C4-2B (cell line): ENCODE data around the gene TUBB.

Source experiments
- H3K27ac ChIP-seq: fragments of 450-650 bp; 2 replicates; pipeline ENCODE4 v1.5.1; 2017
- ZFX ChIP-seq: fragments of 450-650 bp; IDR thresholded peaks from 2 replicates; pipeline ENCODE4 v1.6.1; 2017
- TF ChIP-seq, protein P1 (sequence below): fragments of 450-650 bp; conservative IDR thresholded peaks from 2 replicates; pipeline ENCODE4 v1.5.1; 2017; ENCODE audit warnings: mild to moderate bottlenecking

Gene TUBB

DNA sequence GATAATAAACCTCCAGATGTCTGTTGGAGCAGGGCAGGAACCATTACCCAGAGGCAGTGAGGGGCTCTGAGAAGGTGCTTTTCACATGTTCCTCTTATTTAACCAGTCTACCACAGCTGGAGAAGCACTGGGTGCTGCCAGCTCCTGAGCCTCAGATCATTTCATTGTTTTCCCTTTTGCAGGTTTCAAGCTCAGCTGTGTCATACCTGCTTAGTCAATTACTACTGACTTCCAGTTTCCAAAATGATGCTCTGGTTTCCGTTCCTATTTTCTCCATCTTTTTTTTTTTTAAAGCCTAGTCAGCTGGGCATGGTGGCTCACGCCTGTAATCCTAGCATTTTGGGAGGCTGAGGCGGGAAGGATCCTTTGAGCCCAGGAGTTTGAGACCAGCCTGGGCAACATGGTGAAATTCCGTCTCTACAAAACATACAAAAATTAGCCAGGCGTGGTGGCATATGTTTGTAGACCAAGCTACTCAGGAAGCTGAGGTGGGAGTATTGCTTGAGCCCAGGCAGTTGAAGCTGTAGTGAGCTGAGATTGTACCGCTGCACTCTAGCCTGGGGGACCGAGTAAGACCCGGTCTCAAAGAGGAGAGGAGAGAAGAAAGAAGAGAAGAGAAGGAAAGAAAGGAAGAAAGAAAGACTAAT, 15.6 kb downstream of the TUBB start:
- no peak overlapping the region for H3K27ac ChIP-seq

DNA sequence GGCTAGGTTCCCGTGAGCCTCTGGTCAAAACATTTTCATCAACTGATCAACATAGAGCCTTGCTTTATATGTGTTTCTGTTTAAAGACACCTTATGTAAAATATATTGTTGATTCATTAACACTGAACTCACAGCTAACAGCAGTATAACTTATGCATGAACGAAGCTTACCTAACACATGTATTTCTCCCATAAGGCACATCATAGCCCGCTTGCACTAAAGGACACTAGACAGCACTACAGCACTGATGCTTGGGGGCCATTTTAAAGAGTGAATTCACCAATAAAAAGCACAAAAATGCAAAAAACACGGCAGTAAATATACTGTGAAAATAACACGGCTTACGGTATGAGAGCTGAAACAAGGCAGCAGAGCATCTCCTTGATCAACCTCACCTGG, 18.4 kb downstream of the TUBB start:
- H3K27ac ChIP-seq = no peak overlapping the region
- no peak for TF ChIP-seq ZFX
- TF ChIP-seq, protein P1, sequence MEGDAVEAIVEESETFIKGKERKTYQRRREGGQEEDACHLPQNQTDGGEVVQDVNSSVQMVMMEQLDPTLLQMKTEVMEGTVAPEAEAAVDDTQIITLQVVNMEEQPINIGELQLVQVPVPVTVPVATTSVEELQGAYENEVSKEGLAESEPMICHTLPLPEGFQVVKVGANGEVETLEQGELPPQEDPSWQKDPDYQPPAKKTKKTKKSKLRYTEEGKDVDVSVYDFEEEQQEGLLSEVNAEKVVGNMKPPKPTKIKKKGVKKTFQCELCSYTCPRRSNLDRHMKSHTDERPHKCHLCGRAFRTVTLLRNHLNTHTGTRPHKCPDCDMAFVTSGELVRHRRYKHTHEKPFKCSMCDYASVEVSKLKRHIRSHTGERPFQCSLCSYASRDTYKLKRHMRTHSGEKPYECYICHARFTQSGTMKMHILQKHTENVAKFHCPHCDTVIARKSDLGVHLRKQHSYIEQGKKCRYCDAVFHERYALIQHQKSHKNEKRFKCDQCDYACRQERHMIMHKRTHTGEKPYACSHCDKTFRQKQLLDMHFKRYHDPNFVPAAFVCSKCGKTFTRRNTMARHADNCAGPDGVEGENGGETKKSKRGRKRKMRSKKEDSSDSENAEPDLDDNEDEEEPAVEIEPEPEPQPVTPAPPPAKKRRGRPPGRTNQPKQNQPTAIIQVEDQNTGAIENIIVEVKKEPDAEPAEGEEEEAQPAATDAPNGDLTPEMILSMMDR = no peak

More for the DNA sequence above, 15.6 kb downstream of the TUBB start:
- no peak for TF ChIP-seq ZFX
- TF ChIP-seq, protein P1 = no peak

DNA sequence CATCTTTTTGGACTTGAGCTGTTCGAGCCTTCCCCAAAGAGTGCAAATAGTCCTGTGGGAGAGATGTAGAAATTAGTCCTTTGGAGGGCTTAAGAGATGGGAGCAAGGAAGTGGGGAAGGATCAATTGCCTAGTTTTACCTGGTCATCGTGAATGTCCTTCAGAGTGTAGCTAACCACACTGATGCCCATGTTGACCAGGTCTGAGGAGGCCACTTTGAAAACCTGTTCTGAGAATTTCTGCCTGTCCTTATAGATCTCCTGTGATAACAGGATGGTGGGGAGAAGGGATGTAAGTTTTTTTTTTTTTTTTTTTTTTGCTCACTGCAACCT, 20.4 kb downstream of the TUBB start:
- TF ChIP-seq, protein P1 = no peak
- TF ChIP-seq ZFX = no peak
- no peak overlapping the region for H3K27ac ChIP-seq

DNA sequence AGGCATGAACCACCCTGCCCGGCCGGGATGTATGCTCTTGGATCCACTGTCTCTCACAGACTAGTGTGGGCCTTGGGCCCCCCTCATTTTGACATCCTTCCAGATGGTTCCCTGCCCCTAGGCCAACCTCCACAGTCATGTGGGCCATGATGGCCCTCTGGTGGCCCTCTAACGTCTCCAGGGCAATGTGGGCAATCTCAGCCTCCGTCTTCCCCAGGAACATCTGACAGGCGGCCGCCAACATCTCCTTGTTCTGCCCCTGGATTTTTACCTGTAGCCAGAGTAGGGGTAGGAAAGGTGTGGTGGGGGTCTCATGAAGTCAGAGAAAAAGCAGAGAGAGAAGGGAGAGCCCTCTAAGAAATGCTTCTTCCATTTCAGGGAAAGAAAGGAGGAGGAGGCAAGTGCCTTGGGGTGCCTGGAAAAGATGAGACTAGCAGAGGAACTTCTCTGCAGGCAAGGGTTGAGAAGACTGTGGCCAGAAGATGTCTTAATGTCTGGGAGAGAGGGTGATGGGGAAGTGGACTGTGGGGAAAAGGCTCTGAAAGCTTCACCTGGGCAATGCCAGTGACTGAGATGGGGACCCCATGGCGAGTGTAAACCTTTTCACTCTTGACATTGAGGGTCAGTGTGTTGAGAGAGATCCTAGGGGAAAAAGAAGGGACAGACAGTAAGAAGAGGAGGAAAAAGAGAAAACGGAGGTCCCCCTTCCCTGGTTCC, 21.1 kb downstream of the TUBB start:
- TF ChIP-seq, protein P1 = no peak
- no peak for TF ChIP-seq ZFX
- peak overlapping the region; percentile 90 for H3K27ac ChIP-seq

DNA sequence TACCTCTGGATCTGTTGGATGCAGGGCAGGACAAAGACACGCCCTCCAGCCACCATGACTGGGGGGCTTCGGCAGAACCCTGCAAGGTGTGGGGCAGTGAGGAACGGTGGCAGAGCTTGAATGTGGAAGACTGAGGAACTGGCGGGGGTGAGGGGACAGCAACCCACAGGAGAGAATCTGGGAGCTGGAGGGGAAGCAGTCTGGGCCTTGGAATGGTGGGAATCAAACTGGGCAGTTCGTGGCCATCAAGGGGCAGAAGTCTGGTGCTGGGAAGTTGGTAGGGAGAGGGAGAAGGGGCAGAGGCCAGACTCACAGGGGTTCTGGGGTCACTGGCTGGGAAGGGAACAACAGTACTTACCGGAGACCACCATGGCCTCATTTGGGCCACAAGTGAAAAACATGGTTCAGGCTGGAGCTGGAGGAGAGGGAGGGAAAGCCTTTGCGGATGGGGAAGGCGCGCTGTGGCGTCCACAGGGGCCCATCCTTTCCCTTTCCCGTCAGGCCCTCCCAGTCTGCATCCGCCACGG, 21.7 kb downstream of the TUBB start:
- peak overlapping the region; percentile 90 for H3K27ac ChIP-seq

DNA sequence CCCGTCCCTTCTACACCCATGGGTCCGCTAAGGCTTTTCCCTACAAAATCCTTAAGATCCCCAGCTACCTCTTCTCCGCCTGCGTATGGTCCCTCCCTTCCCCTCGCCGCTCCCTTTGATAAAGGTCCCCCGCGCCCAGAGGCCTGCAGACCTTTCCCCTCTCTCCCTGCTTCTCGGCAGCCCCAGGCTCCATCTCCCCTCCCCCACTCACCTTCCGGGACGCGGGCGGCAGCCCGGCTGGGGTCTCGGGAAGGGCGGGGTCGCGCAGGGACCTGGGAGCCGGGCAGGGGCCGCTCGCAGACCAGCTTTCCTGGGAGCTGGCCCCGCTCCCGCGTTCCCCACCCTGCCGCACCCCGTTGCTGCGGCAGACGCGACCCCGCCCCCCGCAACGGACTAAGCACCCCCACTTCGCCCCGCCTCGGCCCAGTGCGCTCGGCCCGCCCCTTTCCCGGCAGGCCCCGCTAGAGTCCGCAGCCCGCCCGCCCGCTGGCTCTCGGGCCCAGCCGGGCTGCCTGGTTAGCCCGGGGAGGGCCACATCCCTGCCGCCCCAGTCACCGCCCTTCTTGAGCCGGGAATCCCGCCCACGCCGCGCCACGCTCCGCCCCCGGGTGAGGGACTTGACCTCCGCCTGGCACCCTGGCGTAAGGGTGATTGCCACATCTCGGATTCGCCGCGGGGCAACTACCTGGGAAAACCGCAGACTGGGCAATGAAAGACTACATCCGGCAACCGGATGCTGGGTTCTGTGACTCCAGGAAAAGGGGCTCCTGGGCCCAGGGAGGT, 22.4 kb downstream of the TUBB start, which contains the start of gene FLOT1:
FLOT1 (minus strand) TSS at position 372 of the 783 bp plus-strand sequence. CDS start 498 bp downstream, outside the sequence.
- TF ChIP-seq, protein P1 = no peak
- peak; percentile 69 for TF ChIP-seq ZFX
- H3K27ac ChIP-seq = peak within 1 kb of the TSS; percentile 90

More for the DNA sequence above, 21.7 kb downstream of the TUBB start:
- TF ChIP-seq, protein P1 = no peak
- no peak for TF ChIP-seq ZFX
